ENCODE results near the gene CDKN2AIP. TPM values are rescaled to one million over a fixed set of nuclear protein-coding genes. Genes with fewer than 3 reads are reported as not detected.

The CDKN2AIP gene, protein sequence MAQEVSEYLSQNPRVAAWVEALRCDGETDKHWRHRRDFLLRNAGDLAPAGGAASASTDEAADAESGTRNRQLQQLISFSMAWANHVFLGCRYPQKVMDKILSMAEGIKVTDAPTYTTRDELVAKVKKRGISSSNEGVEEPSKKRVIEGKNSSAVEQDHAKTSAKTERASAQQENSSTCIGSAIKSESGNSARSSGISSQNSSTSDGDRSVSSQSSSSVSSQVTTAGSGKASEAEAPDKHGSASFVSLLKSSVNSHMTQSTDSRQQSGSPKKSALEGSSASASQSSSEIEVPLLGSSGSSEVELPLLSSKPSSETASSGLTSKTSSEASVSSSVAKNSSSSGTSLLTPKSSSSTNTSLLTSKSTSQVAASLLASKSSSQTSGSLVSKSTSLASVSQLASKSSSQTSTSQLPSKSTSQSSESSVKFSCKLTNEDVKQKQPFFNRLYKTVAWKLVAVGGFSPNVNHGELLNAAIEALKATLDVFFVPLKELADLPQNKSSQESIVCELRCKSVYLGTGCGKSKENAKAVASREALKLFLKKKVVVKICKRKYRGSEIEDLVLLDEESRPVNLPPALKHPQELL
- total RNA-seq, result 19.1 and 28.7 TPM in 2 replicates

DNA sequence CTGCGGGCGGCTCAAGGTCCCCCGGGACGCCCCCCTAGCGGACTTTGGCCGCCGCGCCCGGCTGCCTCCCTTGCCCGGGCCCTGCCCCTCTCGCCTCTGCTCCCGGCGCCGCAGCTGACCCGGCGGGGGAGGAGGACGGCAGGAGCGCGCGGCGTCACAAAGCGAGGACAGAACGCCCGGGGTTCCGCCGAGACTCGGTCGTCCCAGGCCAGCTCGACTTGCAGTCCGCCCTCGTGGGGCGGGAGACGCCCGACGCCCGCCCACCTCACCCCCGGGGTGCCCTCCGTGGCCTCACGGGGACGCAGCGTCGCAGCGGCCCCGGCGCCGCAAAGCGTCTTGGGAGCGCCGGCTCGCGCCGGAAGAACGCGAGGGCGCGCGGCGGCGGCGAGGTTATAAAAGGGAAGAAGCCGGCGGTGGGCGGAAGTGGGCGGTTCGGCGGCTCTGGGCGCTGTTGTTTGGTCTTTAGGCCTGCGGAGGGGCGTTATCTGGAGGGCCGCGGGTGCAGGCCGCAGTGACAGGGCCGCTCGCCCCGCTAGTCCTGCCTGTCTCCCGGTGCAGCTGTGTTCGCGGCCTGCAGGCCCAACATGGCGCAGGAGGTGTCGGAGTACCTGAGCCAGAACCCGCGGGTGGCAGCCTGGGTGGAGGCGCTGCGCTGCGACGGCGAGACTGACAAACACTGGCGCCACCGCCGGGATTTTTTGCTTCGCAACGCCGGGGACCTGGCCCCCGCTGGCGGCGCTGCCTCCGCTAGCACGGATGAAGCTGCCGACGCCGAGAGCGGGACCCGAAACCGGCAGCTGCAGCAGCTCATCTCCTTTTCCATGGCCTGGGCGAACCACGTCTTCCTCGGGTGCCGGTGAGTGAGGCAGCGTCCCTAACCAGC, at the start of gene CDKN2AIP:
Gene CDKN2AIP, plus strand, starts transcription at position 423 of the 883 bp plus-strand sequence. Its CDS starts 162 bp downstream, at position 585.

Other genes starting within 250 kb of the CDKN2AIP start
- not detected in 2 replicates for gene CLDN22, start 124.4 kb upstream of the CDKN2AIP start, total RNA-seq
- gene CLDN24, start 122.2 kb upstream of the CDKN2AIP start, total RNA-seq, result not detected in 2 replicates
- 14.6 and 21.2 TPM in 2 replicates for gene ING2, start 60.4 kb downstream of the CDKN2AIP start, total RNA-seq
- 22.8 and 32.8 TPM in 2 replicates for gene RWDD4, start 214.5 kb downstream of the CDKN2AIP start, total RNA-seq
- gene TRAPPC11, start 214.7 kb downstream of the CDKN2AIP start, total RNA-seq, result 40.5 and 55.0 TPM in 2 replicates